Sigmoid colon (tissue), 7 donors: ENCODE data around the gene IPMK. TPM values are rescaled to one million over a fixed set of nuclear protein-coding genes. Genes with fewer than 3 reads are reported as not detected.
"Not testable (repeated sequence)": the region's sequence is repeated elsewhere in the genome, so short reads cannot be mapped to it uniquely, and the experiment has no call there.

ENCODE experiments used
- DNase-seq: peaks from one replicate; pipeline ENCODE4 v3.0.0-alpha.2; 2019
- H3K27ac ChIP-seq, 4 donors: fragments of 200-600 bp; sonication (generic); one replicate each; pipeline ENCODE4 v1.5.1; 2016 to 2019; ENCODE audit warnings: mild to moderate bottlenecking in 1 of 4
- H3K27me3 ChIP-seq, 3 donors: fragments of 200-600 bp; sonication (generic); one replicate each; pipeline ENCODE4 v1.5.1; 2019; ENCODE audit warnings: mild to moderate bottlenecking in 1 of 3
- H3K36me3 ChIP-seq, 4 donors: fragments of 200-600 bp; sonication (generic); one replicate each; pipeline ENCODE4 v1.5.1; 2016 to 2019
- H3K4me1 ChIP-seq, 4 donors: fragments of 200-600 bp; sonication (generic); one replicate each; pipeline ENCODE4 v1.5.1; 2017 to 2019
- H3K4me3 ChIP-seq, 4 donors: fragments of 200-600 bp; sonication (generic); one replicate each; pipeline ENCODE4 v1.5.1; 2017 to 2019; ENCODE audit warnings: mild to moderate bottlenecking in 2 of 4, moderate library complexity in 1 of 4
- H3K9me3 ChIP-seq, 4 donors: fragments of 200-600 bp in 3 of 4; sonication (generic) in 3 of 4; one replicate each; pipeline versions ENCODE4 v1.5.1 to v1.6.1; 2013 to 2019
- EP300 ChIP-seq, 4 donors: sonication (generic); formaldehyde crosslinking; IDR thresholded peaks; one replicate each; pipeline ENCODE4 v1.6.1; 2017; ENCODE audit warnings: antibody characterized with exemption in 4 of 4
- POLR2A ChIP-seq, 2 donors: fragments of 450-650 bp; IDR thresholded peaks; one replicate each; pipeline ENCODE4 v1.6.1; 2016; ENCODE audit warnings: antibody characterized with exemption in 2 of 2, mild to moderate bottlenecking in 2 of 2, moderate library complexity in 2 of 2
- POLR2AphosphoS5 ChIP-seq, 4 donors: sonication (generic); formaldehyde crosslinking; IDR thresholded peaks; one replicate each; pipeline ENCODE4 v1.6.1; 2017; ENCODE audit warnings: antibody characterized with exemption in 4 of 4
- WGBS, 2 donors: extraction: QIAGEN DNeasy Blood & Tissue Kit; methylation state at CpG; one replicate each; pipeline ENCODE4 v1.1.7; 2013; 5-methylcytosine and 5-hydroxymethylcytosine counted together
- intact Hi-C: fragments of 100-400 bp; cut with DNase I; formaldehyde crosslinking; loops from one replicate; pipeline ENCODE4 v1.15.1; 2023
- polyA plus RNA-seq, 3 donors: library from polyadenylated mRNA; stranded (reverse); fragments of 200-250 nt; gene quantifications; one replicate each; pipeline ENCODE4 v1.2.3, GENCODE V29; 2013
- total RNA-seq, 4 donors: library from RNA; depleted of rRNA; stranded (reverse); fragments of >200 nt; gene quantifications; one replicate each; pipeline ENCODE4 v1.1.0, GENCODE V29; 2016
- TF ChIP-seq, protein P1 (sequence below), 4 experiments: fragments of 450-650 bp in 3 of 4; fragments of 200-600 bp in 1 of 4; IDR thresholded peaks; one replicate each; pipeline ENCODE4 v1.5.1; 2016 to 2019; ENCODE audit warnings: antibody characterized with exemption in 4 of 4, mild to moderate bottlenecking in 3 of 4, moderate library complexity in 2 of 4
- donor health status: healthy with polysubstance abuse.
- donor health status: Bipolar disorder and iron deficiency.
- donor health status: healthy.

Gene IPMK
- total and polyA plus RNA-seq, 7 donors, result 4.6 to 9.0 (median 5.5) TPM

DNA sequence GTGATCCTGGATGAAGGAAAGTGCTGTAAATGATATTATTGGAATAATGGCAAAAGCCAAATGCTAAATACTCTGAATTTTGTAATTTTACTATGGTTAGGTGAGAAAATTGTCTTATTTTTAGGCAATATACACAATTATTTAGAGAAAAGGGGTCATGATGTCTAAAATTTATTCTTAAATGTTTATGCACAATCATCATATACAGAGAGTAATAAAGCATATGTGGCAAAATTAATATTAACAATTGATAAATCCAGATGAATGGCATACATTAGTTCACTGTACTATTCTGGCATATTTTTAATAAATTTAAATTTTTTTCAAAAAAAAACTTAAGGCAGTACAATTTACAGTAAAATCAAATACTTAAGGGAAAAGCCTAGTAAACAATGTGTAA, 7.4 kb downstream of the IPMK start:
- H3K4me1 ChIP-seq, result peaks cover 0 to 6% (median 2%) of the 10 kb centered on the region in 4 donors
- H3K27ac ChIP-seq, result no peak overlapping the region
- no peaks in the 10 kb centered on the region for H3K36me3 ChIP-seq
- no peaks in the 10 kb centered on the region for H3K9me3 ChIP-seq
- TF ChIP-seq POLR2AphosphoS5 (IDR thresholded peaks at IDR 0.05) (no peak), EP300 (IDR thresholded peaks at IDR 0.05) (no peak), POLR2A (IDR thresholded peaks at IDR 0.05) (no peak)
- TF ChIP-seq, protein P1, sequence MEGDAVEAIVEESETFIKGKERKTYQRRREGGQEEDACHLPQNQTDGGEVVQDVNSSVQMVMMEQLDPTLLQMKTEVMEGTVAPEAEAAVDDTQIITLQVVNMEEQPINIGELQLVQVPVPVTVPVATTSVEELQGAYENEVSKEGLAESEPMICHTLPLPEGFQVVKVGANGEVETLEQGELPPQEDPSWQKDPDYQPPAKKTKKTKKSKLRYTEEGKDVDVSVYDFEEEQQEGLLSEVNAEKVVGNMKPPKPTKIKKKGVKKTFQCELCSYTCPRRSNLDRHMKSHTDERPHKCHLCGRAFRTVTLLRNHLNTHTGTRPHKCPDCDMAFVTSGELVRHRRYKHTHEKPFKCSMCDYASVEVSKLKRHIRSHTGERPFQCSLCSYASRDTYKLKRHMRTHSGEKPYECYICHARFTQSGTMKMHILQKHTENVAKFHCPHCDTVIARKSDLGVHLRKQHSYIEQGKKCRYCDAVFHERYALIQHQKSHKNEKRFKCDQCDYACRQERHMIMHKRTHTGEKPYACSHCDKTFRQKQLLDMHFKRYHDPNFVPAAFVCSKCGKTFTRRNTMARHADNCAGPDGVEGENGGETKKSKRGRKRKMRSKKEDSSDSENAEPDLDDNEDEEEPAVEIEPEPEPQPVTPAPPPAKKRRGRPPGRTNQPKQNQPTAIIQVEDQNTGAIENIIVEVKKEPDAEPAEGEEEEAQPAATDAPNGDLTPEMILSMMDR (IDR thresholded peaks at IDR 0.05), result no peak
- H3K27me3 ChIP-seq, result no peaks in the 10 kb centered on the region
- DNase-seq, result no peak
- H3K4me3 ChIP-seq, result no peak overlapping the region
- intact Hi-C loops, result loop anchor here (10.0 kb wide), 1 partner anchor 124 kb away; the partner anchor contains the start of gene TFAM

DNA sequence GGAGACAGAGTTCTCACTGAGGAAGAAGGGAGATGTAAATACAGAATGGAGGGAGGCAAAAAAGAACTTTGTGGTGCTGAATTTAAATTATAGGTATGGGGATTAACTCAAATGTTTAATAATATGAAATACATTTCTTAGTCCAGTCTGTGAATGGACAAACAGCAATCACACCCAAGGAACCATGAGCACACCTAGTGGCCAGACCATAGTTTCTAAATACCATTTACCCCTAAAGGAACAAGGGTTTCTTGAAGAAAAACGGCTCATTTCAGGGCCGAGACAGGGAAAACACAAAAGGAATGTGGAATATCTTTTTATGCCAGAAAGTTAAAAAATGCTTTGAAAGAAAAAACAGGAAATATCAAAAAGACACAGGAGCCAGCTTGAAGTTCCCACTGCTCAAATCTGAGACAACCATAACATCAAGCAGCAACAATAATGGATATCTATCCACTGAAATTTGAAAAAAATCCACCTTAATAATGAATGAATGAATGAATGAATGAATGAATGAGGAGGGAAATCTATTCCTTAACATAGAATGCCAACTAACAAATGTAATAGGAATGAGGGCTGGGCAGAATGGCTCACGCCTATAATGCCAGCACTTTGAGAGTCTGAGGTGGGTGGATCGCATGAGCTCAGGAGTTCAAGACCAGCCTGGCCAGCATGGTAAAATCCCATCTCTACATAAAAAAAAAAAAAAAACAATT, 8.6 kb downstream of the IPMK start:
- H3K27ac ChIP-seq, result no peak overlapping the region
- WGBS, 2 donors, result 97% methylated on average over 4 of the region's 4 CpGs
- intact Hi-C loops, result no loop called here
- no peaks in the 10 kb centered on the region for H3K27me3 ChIP-seq
- H3K9me3 ChIP-seq, result no peaks in the 10 kb centered on the region
- H3K36me3 ChIP-seq, result no peaks in the 10 kb centered on the region
- no peak overlapping the region for H3K4me3 ChIP-seq
- no peaks in the 10 kb centered on the region for H3K4me1 ChIP-seq
- no peak for DNase-seq
- TF ChIP-seq POLR2A (IDR thresholded peaks at IDR 0.05) (no peak), POLR2AphosphoS5 (IDR thresholded peaks at IDR 0.05) (no peak), EP300 (IDR thresholded peaks at IDR 0.05) (no peak)
- TF ChIP-seq, protein P1 (IDR thresholded peaks at IDR 0.05), result no peak

GRCh38 chr10:58256013-58256780, 11.5 kb downstream of the IPMK start:
- H3K27ac ChIP-seq, intact Hi-C loops: not testable (repeated sequence)

DNA sequence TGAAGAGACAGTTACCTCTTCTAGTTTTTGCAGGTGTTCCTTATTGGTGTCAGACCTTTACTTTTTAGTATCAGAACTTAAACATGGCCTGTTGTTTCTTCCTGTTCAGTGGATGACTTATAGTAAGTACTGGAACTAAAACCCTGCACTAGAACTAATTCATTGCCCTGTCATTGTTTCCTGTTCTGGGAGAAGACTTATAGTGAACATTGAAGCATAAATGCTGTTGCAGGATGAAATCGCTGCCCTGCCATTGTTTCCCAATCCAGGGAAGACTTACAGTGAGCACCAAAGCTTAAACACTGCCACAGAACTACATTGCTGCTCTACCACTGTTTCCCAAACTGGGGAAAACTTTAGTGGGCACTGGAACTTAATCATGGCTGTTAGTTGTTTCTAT, 13.1 kb downstream of the IPMK start:
- Histone ChIP-seq H3K36me3 (no peaks in the 10 kb centered on the region), H3K9me3 (no peaks in the 10 kb centered on the region), H3K4me1 (no peaks in the 10 kb centered on the region), H3K27ac (no peak overlapping the region), H3K4me3 (no peak overlapping the region), H3K27me3 (no peaks in the 10 kb centered on the region)
- intact Hi-C loops, result no loop called here
- WGBS, 2 donors, result 97 to 100% methylated on average over 1 of the region's 1 CpG
- no peak for DNase-seq
- no peak for TF ChIP-seq POLR2AphosphoS5 (IDR thresholded peaks at IDR 0.05)
- TF ChIP-seq, protein P1 (IDR thresholded peaks at IDR 0.05), result no peak
- TF ChIP-seq EP300 (IDR thresholded peaks at IDR 0.05), result no peak
- TF ChIP-seq POLR2A (IDR thresholded peaks at IDR 0.05), result no peak

More at GRCh38 chr10:58256013-58256780, 11.5 kb downstream of the IPMK start:
- WGBS, 2 donors, result 89 to 91% methylated on average over 7 of the region's 7 CpGs
- H3K36me3 ChIP-seq, H3K4me3 ChIP-seq, H3K27me3 ChIP-seq, H3K4me1 ChIP-seq, DNase-seq, H3K9me3 ChIP-seq: not testable (repeated sequence)

DNA sequence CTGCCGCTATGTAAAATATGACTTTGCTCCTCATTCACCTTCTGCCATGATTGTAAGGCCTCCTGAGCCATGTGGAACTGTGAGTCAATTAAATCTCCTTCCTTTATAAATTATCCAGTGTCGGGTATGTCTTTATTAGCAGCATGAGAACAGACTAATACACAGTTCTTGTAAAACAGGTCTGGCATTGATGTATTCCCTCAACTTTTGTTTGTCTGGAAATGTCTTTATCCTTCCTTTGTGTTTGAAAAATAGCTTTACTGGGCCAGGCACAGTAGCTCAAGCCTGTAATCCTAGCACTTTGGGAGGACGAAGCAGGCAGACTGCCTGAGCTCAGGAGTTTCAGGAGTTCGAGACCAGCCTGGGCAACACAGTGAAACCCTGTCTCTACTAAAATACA, 14.5 kb downstream of the IPMK start:
- Histone ChIP-seq H3K4me3 (no peak overlapping the region), H3K36me3 (no peaks in the 10 kb centered on the region), H3K27ac (no peak overlapping the region), H3K9me3 (no peaks in the 10 kb centered on the region), H3K4me1 (no peaks in the 10 kb centered on the region), H3K27me3 (no peaks in the 10 kb centered on the region)
- intact Hi-C loops, result no loop called here
- DNase-seq, result no peak
- TF ChIP-seq POLR2AphosphoS5 (IDR thresholded peaks at IDR 0.05), result no peak
- TF ChIP-seq, protein P1 (IDR thresholded peaks at IDR 0.05), result no peak
- no peak for TF ChIP-seq POLR2A (IDR thresholded peaks at IDR 0.05)
- no peak for TF ChIP-seq EP300 (IDR thresholded peaks at IDR 0.05)
- WGBS, 2 donors, result 97 to 98% methylated on average over 4 of the region's 4 CpGs

DNA sequence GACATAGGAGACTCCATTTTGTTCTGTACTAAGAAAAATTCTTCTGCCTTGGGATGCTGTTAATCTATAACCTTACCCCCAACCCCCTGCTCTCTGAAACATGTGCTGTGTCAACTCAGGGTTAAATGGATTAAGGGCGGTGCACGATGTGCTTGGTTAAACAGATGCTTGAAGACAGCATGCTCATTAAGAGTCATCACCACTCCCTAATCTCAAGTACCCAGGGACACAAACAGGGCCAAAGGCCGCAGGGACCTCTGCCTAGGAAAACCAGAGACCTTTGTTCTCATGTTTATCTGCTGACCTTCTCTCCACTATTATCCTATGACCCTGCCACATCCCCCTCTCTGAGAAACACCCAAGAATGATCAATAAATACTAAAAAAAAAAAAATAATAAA, 23.0 kb downstream of the IPMK start:
- WGBS, 2 donors, result 91 to 96% methylated on average over 3 of the region's 3 CpGs

DNA sequence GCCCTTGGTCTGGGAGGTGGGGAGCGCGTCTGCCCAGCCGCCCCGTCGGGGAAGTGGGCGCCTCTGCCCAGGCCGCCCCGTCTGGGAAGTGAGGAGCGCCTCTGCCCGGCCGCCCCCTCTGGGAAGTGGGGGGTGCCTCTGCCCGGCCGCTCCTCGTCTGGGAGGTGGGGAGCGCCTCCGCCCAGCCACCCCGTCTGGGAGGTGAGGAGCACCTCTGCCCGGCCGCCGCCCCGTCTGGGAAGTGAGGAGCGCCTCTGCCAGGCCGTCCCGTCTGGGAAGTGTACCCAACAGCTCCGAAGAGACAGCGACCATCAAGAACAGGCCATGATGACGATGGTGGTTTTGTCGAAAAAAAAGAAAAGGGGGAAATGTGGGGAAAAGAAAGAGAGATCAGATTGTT, 23.5 kb downstream of the IPMK start:
- DNase-seq, H3K27me3 ChIP-seq, H3K27ac ChIP-seq, intact Hi-C loops, H3K4me3 ChIP-seq, H3K4me1 ChIP-seq, H3K36me3 ChIP-seq, H3K9me3 ChIP-seq: not testable (repeated sequence)
- 99% methylated on average over 24 to 26 of the region's 28 CpGs for WGBS, 2 donors

More for the DNA sequence above, 23.0 kb downstream of the IPMK start:
- H3K36me3 ChIP-seq, H3K27me3 ChIP-seq, H3K4me1 ChIP-seq, H3K27ac ChIP-seq, H3K4me3 ChIP-seq, H3K9me3 ChIP-seq, intact Hi-C loops, DNase-seq: not testable (repeated sequence)

GRCh38 chr10:58243801-58244200, 23.9 kb downstream of the IPMK start:
- H3K9me3 ChIP-seq, H3K4me1 ChIP-seq, H3K4me3 ChIP-seq, H3K27me3 ChIP-seq, H3K36me3 ChIP-seq, intact Hi-C loops, DNase-seq, H3K27ac ChIP-seq: not testable (repeated sequence)
- WGBS, 2 donors, result 95 to 96% methylated on average over 31 of the region's 31 CpGs
